ENCODE measurements around the gene COL21A1.

- TF ChIP-seq GATA3 (IDR thresholded peaks at IDR 0.05; ENCODE audit: low read depth, low read length) (no peak), GATA2 (IDR thresholded peaks at IDR 0.05; ENCODE audit: low read depth, low read length) (no peak)
Observed at GRCh38 chr6:56025795-56026194, 221.6 kb downstream of the COL21A1 start.
